H1 (cell line): ENCODE measurements around the gene ATP6V0A1. TPM values are rescaled to one million over a fixed set of nuclear protein-coding genes. Genes with fewer than 3 reads are reported as not detected.

Experiments used
- CTCF ChIA-PET: fragments of 300-600 bp; sonication (Branson Sonifier 250); formaldehyde crosslinking; loops from one replicate; lab custom pipeline; 2021; ENCODE audit not compliant: partially characterized antibody; lab: Charles Lee
- POLR2A ChIA-PET: fragments of 300-600 bp; sonication (Branson Sonifier 250); formaldehyde crosslinking; loops from one replicate; lab custom pipeline; 2021; ENCODE audit warnings: inconsistent platforms; ENCODE audit not compliant: partially characterized antibody; lab: Charles Lee
- DNase-seq, 2 experiments: peaks; one replicate each; pipeline versions ENCODE4 v3.0.0 to v3.0.0-alpha.2; 2010 to 2022; ENCODE audit warnings: low spot score in 2 of 2, low read depth in 1 of 2, mixed read lengths in 1 of 2
- FAIRE-seq: peaks from 2 replicates; lab custom pipeline; 2011; peaks lifted over from hg19 to GRCh38; lab: Jason Lieb, UNC
- H2AFZ ChIP-seq: 2 replicates; pipeline ENCODE4 v1.8.1; 2012; ENCODE audit warnings: low read length, inconsistent platforms
- H2AK5ac ChIP-seq: 2 replicates; pipeline ENCODE4 v1.6.1; 2013; ENCODE audit warnings: low read depth, low read length
- H2BK120ac ChIP-seq: replicated peaks from 2 replicates; pipeline ENCODE3; 2013; ENCODE audit warnings: low read depth, low read length, inconsistent platforms
- H2BK12ac ChIP-seq: 2 replicates; pipeline ENCODE4 v1.6.1; 2013; ENCODE audit warnings: low read depth, low read length
- H2BK15ac ChIP-seq: 2 replicates; pipeline ENCODE4 v1.6.1; 2013; ENCODE audit warnings: low read length
- H2BK20ac ChIP-seq: 2 replicates; pipeline ENCODE4 v1.6.1; 2013; ENCODE audit warnings: low read length
- H2BK5ac ChIP-seq: 2 replicates; pipeline ENCODE4 v1.6.1; 2013; ENCODE audit warnings: low read depth, low read length
- H3K14ac ChIP-seq: 2 replicates; pipeline ENCODE4 v1.6.1; 2013; ENCODE audit warnings: inconsistent platforms; ENCODE audit not compliant: insufficient read length
- H3K18ac ChIP-seq: 2 replicates; pipeline ENCODE4 v1.6.1; 2013; ENCODE audit warnings: low read length; ENCODE audit errors: extremely low read depth
- H3K23ac ChIP-seq: 2 replicates; pipeline ENCODE4 v1.6.1; 2013; ENCODE audit warnings: inconsistent platforms; ENCODE audit not compliant: insufficient read length
- H3K23me2 ChIP-seq: 2 replicates; pipeline ENCODE4 v1.6.1; 2013; ENCODE audit warnings: low read depth, low read length
- H3K27ac ChIP-seq: 2 replicates; pipeline ENCODE4 v1.6.1; 2011; ENCODE audit warnings: low read depth, low read length, inconsistent platforms
- H3K27me3 ChIP-seq, 4 experiments: replicated peaks in 1 of 4; 1 replicate in 1 of 4; 2 replicates in 3 of 4; pipeline versions ENCODE4 v1.6.1 to v1.8.1; 2011 to 2013; ENCODE audit warnings: low read length in 3 of 4, mild to moderate bottlenecking in 3 of 4, inconsistent platforms in 2 of 4, mixed read lengths in 2 of 4, moderate library complexity in 1 of 4; ENCODE audit not compliant: control insufficient read depth in 3 of 4, insufficient read depth in 3 of 4; ENCODE audit errors: extremely low read depth in 1 of 4
- H3K36me3 ChIP-seq, 4 experiments: 2 replicates each; pipeline versions ENCODE4 v1.6.1 to v1.8.1; 2011 to 2013; ENCODE audit warnings: mild to moderate bottlenecking in 4 of 4, low read length in 3 of 4, moderate library complexity in 2 of 4, control low read depth in 1 of 4, inconsistent platforms in 1 of 4; ENCODE audit not compliant: insufficient read depth in 4 of 4, control insufficient read depth in 2 of 4
- H3K4ac ChIP-seq: replicated peaks from 2 replicates; pipeline ENCODE3; 2013; ENCODE audit warnings: low read length, low read depth, mixed read lengths, inconsistent platforms; ENCODE audit not compliant: insufficient read length
- H3K4me1 ChIP-seq, 4 experiments: replicated peaks in 1 of 4; 1 replicate in 1 of 4; 2 replicates in 3 of 4; pipeline versions ENCODE4 v1.6.1 to v1.8.1; 2011 to 2013; ENCODE audit warnings: low read length in 3 of 4, inconsistent platforms in 2 of 4, mixed read lengths in 1 of 4; ENCODE audit not compliant: insufficient read depth in 4 of 4, control insufficient read depth in 3 of 4
- H3K4me2 ChIP-seq, 2 experiments: 2 replicates each; pipeline versions ENCODE4 v1.6.1 to v1.8.1; 2011 to 2013; ENCODE audit warnings: low read depth in 2 of 2, low read length in 2 of 2, control low read depth in 1 of 2, inconsistent platforms in 1 of 2, mild to moderate bottlenecking in 1 of 2; ENCODE audit not compliant: insufficient read depth in 1 of 2
- H3K4me3 ChIP-seq, 4 experiments: fragments of 200-600, 300-600 bp in 1 of 4; sonication (generic), shearing (Covaris generic), sonication (Bioruptor Twin) in 1 of 4; 2 replicates each; pipeline versions ENCODE4 v1.5.1 to v1.8.1; 2011 to 2016; ENCODE audit warnings: low read length in 4 of 4, low read depth in 3 of 4, control low read depth in 2 of 4, inconsistent platforms in 2 of 4, mild to moderate bottlenecking in 2 of 4, mixed read lengths in 1 of 4, moderate library complexity in 1 of 4; ENCODE audit not compliant: insufficient read depth in 2 of 4; ENCODE audit errors: extremely low read depth in 1 of 4
- H3K56ac ChIP-seq: replicated peaks from 2 replicates; pipeline ENCODE3; 2013; ENCODE audit warnings: low read depth, mild to moderate bottlenecking, mixed read lengths, low read length, inconsistent platforms; ENCODE audit not compliant: insufficient read length
- H3K79me1 ChIP-seq: 2 replicates; pipeline ENCODE4 v1.6.1; 2013; ENCODE audit warnings: low read depth, low read length, control low read depth
- H3K79me2 ChIP-seq, 2 experiments: 2 replicates each; pipeline versions ENCODE4 v1.6.1 to v1.8.1; 2012 to 2013; ENCODE audit warnings: low read length in 2 of 2, mild to moderate bottlenecking in 2 of 2, inconsistent platforms in 1 of 2; ENCODE audit not compliant: insufficient read depth in 2 of 2, control insufficient read depth in 1 of 2
- H3K9ac ChIP-seq, 4 experiments: replicated peaks in 1 of 4; 1 replicate in 1 of 4; 2 replicates in 3 of 4; pipeline versions ENCODE4 v1.6.1 to v1.8.1; 2011 to 2013; ENCODE audit warnings: low read depth in 3 of 4, low read length in 3 of 4, control low read depth in 2 of 4, mild to moderate bottlenecking in 2 of 4, moderate library complexity in 2 of 4, inconsistent platforms in 1 of 4; ENCODE audit errors: extremely low read depth in 1 of 4
- H3K9me3 ChIP-seq, 2 experiments: 2 replicates each; pipeline versions ENCODE4 v1.6.1 to v1.8.1; 2012 to 2013; ENCODE audit warnings: mild to moderate bottlenecking in 2 of 2, moderate library complexity in 2 of 2, control low read depth in 1 of 2, inconsistent platforms in 1 of 2, low read depth in 1 of 2, low read length in 1 of 2, mixed read lengths in 1 of 2; ENCODE audit not compliant: insufficient read depth in 2 of 2
- H4K20me1 ChIP-seq, 2 experiments: replicated peaks in 1 of 2; 2 replicates each; pipeline versions ENCODE3 to v1.8.1; 2011 to 2013; ENCODE audit warnings: inconsistent platforms in 2 of 2, low read length in 2 of 2, mild to moderate bottlenecking in 1 of 2; ENCODE audit not compliant: insufficient read depth in 2 of 2, control insufficient read depth in 1 of 2
- H4K5ac ChIP-seq: 2 replicates; pipeline ENCODE4 v1.6.1; 2013; ENCODE audit warnings: low read length, low read depth, mixed read lengths, inconsistent platforms; ENCODE audit not compliant: insufficient read length
- H4K8ac ChIP-seq: 2 replicates; pipeline ENCODE4 v1.8.0; 2013; ENCODE audit warnings: mild to moderate bottlenecking, moderate library complexity, low read length, inconsistent platforms; ENCODE audit not compliant: insufficient read depth; ENCODE audit errors: extremely low read depth
- H4K91ac ChIP-seq: replicated peaks from 2 replicates; pipeline ENCODE3; 2013; ENCODE audit warnings: low read length, mixed read lengths, inconsistent platforms; ENCODE audit not compliant: insufficient read length
- CHD1 ChIP-seq: IDR thresholded peaks from 2 replicates; pipeline ENCODE4 v1.6.1; 2012; ENCODE audit warnings: low read depth, low read length, improper control_type of control experiment
- HDAC2 ChIP-seq, 2 experiments: fragments of 300-600 bp in 1 of 2; sonication (generic) in 1 of 2; IDR thresholded peaks; 2 replicates each; pipeline ENCODE4 v1.6.1; 2011 to 2012; ENCODE audit warnings: low read depth in 2 of 2, low read length in 2 of 2, mild to moderate bottlenecking in 2 of 2, moderate library complexity in 2 of 2, borderline replicate concordance in 1 of 2, inconsistent platforms in 1 of 2
- JUND ChIP-seq: IDR thresholded peaks from 2 replicates; pipeline ENCODE4 v1.6.1; 2011; ENCODE audit warnings: mild to moderate bottlenecking, improper control_type of control experiment, low read length
- KDM4A ChIP-seq: IDR thresholded peaks from one replicate; pipeline ENCODE4 v1.7.1; 2012; ENCODE audit warnings: low read depth, mild to moderate bottlenecking, moderate library complexity, low read length, inconsistent platforms; ENCODE audit not compliant: severe bottlenecking
- POLR2A ChIP-seq, 2 experiments: IDR thresholded peaks; 1 replicate in 1 of 2; 2 replicates in 1 of 2; pipeline ENCODE4 v1.6.1; 2011; ENCODE audit warnings: low read depth in 2 of 2, low read length in 2 of 2, mild to moderate bottlenecking in 2 of 2; ENCODE audit errors: control extremely low read depth in 1 of 2
- SP1 ChIP-seq: IDR thresholded peaks from 2 replicates; pipeline ENCODE4 v1.6.1; 2011; ENCODE audit warnings: low read depth, low read length
- SRF ChIP-seq: IDR thresholded peaks from 2 replicates; pipeline ENCODE4 v1.6.1; 2011; ENCODE audit warnings: mild to moderate bottlenecking, low read depth, low read length, moderate library complexity
- TAF7 ChIP-seq: optimal IDR thresholded peaks from 2 replicates; pipeline ENCODE3; 2011; ENCODE audit warnings: low read depth, mild to moderate bottlenecking, inconsistent platforms, low read length, moderate library complexity, borderline replicate concordance
- TBP ChIP-seq: IDR thresholded peaks from 2 replicates; pipeline ENCODE4 v1.6.1; 2011; ENCODE audit warnings: low read depth, low read length, improper control_type of control experiment
- TCF12 ChIP-seq: IDR thresholded peaks from 2 replicates; pipeline ENCODE4 v1.6.1; 2011; ENCODE audit warnings: low read depth, mild to moderate bottlenecking, low read length
- WGBS, 2 experiments: shearing (Covaris generic) in 1 of 2; methylation state at CpG; one replicate each; pipeline versions ENCODE4 v1.1.6 to v1.1.7; 2013 to 2015; ENCODE audit warnings: low lambda C conversion rate in 2 of 2, mixed read lengths in 2 of 2, inconsistent platforms in 1 of 2, low coverage in 1 of 2, missing lambda C conversion rate in 1 of 2; ENCODE audit not compliant: insufficient replicate concordance in 2 of 2, insufficient coverage in 1 of 2, insufficient read length in 1 of 2; ENCODE audit errors: extremely low coverage in 1 of 2, missing lambda C conversion rate in 1 of 2; 5-methylcytosine and 5-hydroxymethylcytosine counted together
- polyA plus RNA-seq, 7 experiments: library from polyadenylated mRNA; depleted of rRNA in 3 of 7; stranded (reverse) in 5 of 7; unstranded in 2 of 7; fragments of >200 nt in 5 of 7; fragments of 200-250 nt in 2 of 7; gene quantifications; 1 replicate in 5 of 7; 2 replicates in 1 of 7; 4 replicates in 1 of 7; pipeline versions ENCODE4 v1.2.1 to v1.2.3, GENCODE V29; 2011 to 2013; ENCODE audit warnings: missing spikeins in 2 of 7, mixed read lengths in 2 of 7
- total RNA-seq: library from RNA; stranded (reverse); fragmentation: NEBNext Ultra II Directional; extraction: Animal tissue kit (Norgen Biotek cat#: 25700); gene quantifications from 2 replicates; pipeline ENCODE4 v1.2.1, GENCODE V29; 2021
- TF ChIP-seq, protein P1 (sequence below): IDR thresholded peaks from 2 replicates; pipeline ENCODE4 v1.6.1; 2011; ENCODE audit warnings: low read depth, mild to moderate bottlenecking, low read length; ENCODE audit not compliant: insufficient read depth

Gene ATP6V0A1
- total and polyA plus RNA-seq, 2 of the 8 experiments (the other 6 are each of a cell fraction or from before 2014, with no cell fraction given), result 55.3 to 63.4 TPM

DNA sequence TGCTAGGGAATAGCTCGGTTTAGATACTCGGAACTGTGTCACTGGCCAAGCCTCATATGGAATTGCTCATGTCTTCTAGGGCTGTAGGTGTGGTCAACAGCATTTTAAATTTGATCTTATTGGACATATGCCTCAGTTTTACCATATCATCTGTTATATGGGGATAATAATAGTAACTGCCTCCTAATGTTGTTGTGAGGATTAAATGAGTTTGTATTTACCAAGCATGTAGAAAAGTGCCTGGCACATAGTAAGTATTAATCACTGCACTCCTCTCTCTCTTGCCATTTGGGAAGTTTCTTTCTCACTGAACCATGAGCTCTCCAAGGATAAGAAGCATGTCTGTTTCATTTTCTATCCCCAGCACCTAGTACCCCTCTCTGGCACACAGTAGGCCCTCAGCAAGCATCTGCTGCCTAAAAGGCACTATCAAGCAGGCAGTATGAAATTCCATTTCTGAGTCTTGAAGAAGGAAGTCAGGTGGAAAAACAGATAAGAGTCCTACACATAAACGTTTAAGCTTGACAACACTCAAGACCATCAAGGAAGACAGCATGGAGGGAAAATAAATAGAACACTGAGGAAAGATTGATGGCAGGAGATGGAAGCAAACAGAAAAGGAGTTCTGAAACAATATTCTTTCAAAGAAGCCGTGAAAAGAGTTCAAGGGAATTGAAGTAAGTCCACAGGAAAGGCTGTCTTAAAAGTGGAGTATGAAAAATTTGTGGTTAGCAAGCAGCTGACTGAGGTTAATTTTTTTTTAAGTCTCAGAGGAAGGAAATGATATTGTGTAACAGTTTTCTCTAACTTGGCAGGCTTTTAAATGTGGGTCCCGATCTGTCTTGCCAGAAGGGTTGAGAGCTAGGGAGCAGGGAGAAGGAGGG, 2.2 kb upstream of the ATP6V0A1 start:
- no peaks in the 10 kb centered on the region for H3K27me3 ChIP-seq
- no peak overlapping the region for H3K4me2 ChIP-seq
- no peak overlapping the region for H3K18ac ChIP-seq
- peaks cover 0 to 2% (median 0%) of the 10 kb centered on the region in 4 experiments; a peak in 1 of 8 replicates for H3K36me3 ChIP-seq
- peaks cover 2% of the 10 kb centered on the region for H3K23me2 ChIP-seq
- H2BK5ac ChIP-seq, result no peak overlapping the region
- CTCF ChIA-PET, result interaction anchor here (0.7 to 1.7 kb wide), 3 partner anchors 17 to 170 kb away, joined by 3 to 7 read pairs (median 3); no protein-coding TSS in a partner anchor
- H2AFZ ChIP-seq, result no peak overlapping the region; the same call in 1 of the 2 replicates
- H3K56ac ChIP-seq, result no peak overlapping the region
- no peaks in the 10 kb centered on the region for H3K9me3 ChIP-seq
- H3K27ac ChIP-seq, result no peak overlapping the region
- H2BK20ac ChIP-seq, result no peak overlapping the region
- peaks cover 0 to 8% (median 4%) of the 10 kb centered on the region in 4 experiments; a peak in 3 of 7 replicates for H3K4me1 ChIP-seq
- H3K79me1 ChIP-seq, result no peaks in the 10 kb centered on the region
- H3K79me2 ChIP-seq, result peaks cover 0 to 17% of the 10 kb centered on the region in 2 experiments; a peak in 2 of 4 replicates
- POLR2A ChIA-PET, result no interaction called here
- H2BK120ac ChIP-seq, result no peak overlapping the region
- peaks cover 0 to 6% of the 10 kb centered on the region in 2 experiments for H4K20me1 ChIP-seq
- no peak overlapping the region for H3K23ac ChIP-seq
- DNase-seq (no peak), FAIRE-seq (no peak)
- no peak overlapping the region for H3K4ac ChIP-seq
- H2BK15ac ChIP-seq, result 0 out of 2 replicates have a peak overlapping the region, but pooled peaks have one; percentile 46
- 90% methylated on average over 5 of the region's 5 CpGs; no CpG with 5 or more reads in 1 of the 2 experiments for WGBS, 2 experiments
- no peak overlapping the region for H3K9ac ChIP-seq
- H4K91ac ChIP-seq, result no peak overlapping the region
- peak overlapping the region; percentile 46 for H4K5ac ChIP-seq
- no peak overlapping the region for H3K14ac ChIP-seq
- H3K4me3 ChIP-seq, result no peak overlapping the region
- no peak overlapping the region for H4K8ac ChIP-seq
- H2AK5ac ChIP-seq, result no peak overlapping the region
- no peak overlapping the region for H2BK12ac ChIP-seq
- TF ChIP-seq TBP, result no peak
- TF ChIP-seq KDM4A, result no peak
- no peak for TF ChIP-seq POLR2A (IDR thresholded peaks at IDR 0.05; ENCODE audit: control extremely low read depth in 1 of 2, low read depth in 2 of 2, low read length in 2 of 2)
- TF ChIP-seq CHD1, result no peak
- TF ChIP-seq JUND, result no peak
- no peak for TF ChIP-seq SP1
- TF ChIP-seq TAF7, result no peak
- TF ChIP-seq, protein P1, sequence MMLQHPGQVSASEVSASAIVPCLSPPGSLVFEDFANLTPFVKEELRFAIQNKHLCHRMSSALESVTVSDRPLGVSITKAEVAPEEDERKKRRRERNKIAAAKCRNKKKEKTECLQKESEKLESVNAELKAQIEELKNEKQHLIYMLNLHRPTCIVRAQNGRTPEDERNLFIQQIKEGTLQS, result no peak
- TF ChIP-seq HDAC2 (IDR thresholded peaks at IDR 0.05; ENCODE audit: borderline replicate concordance in 1 of 2, low read depth in 2 of 2, low read length in 2 of 2), result no peak
- TF ChIP-seq TCF12, result no peak
- TF ChIP-seq SRF, result no peak
